Skin epidermis (tissue), 12 donors: ENCODE data around the gene EPS15.
"Not testable (repeated sequence)": the region's sequence is repeated elsewhere in the genome, so short reads cannot be mapped to it uniquely, and the experiment has no call there.

Experiments
- H3K27ac ChIP-seq, 21 experiments: fragments of 200-600 bp; sonication (generic) in 11 of 21; one replicate each; pipeline ENCODE4 v1.5.0; 2020; ENCODE audit warnings: mild to moderate bottlenecking in 3 of 21, inconsistent platforms in 2 of 21, moderate library complexity in 2 of 21
- H3K4me3 ChIP-seq, 7 experiments: fragments of 200-600 bp; sonication (generic) in 2 of 7; one replicate each; pipeline ENCODE4 v1.5.0; 2020; ENCODE audit warnings: inconsistent platforms in 2 of 7, mild to moderate bottlenecking in 2 of 7, moderate library complexity in 1 of 7

The EPS15 gene

GRCh38 chr1:51410568-51411460, 108.3 kb downstream of the EPS15 start:
- H3K4me3 ChIP-seq = no peak overlapping the region
- H3K27ac ChIP-seq = no peak overlapping the region

- not testable (repeated sequence) for H3K27ac ChIP-seq, H3K4me3 ChIP-seq
These were observed 109.1 kb downstream of the EPS15 start for GRCh38 chr1:51409755-51410541.

DNA sequence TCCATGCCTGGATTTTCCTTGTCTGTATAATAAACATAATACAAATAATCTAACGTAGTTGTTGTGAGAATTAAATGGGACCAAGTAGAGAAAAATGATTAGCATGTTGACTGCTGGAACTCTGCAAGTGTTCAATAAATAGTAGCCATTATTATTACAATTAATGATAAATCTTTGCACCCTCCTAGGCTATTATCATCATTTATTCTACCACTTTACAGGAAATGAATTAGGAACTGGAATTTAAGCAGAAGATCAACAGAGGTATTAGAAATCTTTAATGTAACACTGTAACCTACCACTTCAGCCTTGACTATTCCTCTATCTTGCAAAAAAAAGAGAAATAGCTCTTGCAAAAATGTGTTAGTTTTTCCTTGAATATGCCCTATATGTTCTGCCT, 126.8 kb downstream of the EPS15 start:
- no peak overlapping the region for H3K27ac ChIP-seq
- H3K4me3 ChIP-seq = no peak overlapping the region

GRCh38 chr1:51390641-51391040, 128.4 kb downstream of the EPS15 start:
- not testable (repeated sequence) for H3K27ac ChIP-seq

DNA sequence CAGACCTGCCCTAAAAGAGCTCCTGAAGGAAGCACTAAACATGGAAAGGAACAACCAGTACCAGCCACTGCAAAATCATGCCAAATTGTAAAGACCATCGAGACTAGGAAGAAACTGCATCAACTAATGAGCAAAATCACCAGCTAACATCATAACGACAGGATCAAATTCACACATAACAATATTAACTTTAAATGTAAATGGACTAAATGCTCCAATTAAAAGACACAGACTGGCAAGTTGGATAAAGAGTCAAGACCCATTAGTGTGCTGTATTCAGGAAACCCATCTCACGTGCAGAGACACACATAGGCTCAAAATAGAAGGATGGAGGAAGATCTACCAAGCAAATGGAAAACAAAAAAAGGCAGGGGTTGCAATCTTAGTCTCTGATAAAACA, 131.8 kb downstream of the EPS15 start:
- not testable (repeated sequence) for H3K4me3 ChIP-seq, H3K27ac ChIP-seq

More at GRCh38 chr1:51390641-51391040, 128.4 kb downstream of the EPS15 start:
- not testable (repeated sequence) for H3K4me3 ChIP-seq

GRCh38 chr1:51386259-51386658, 132.8 kb downstream of the EPS15 start:
- not testable (repeated sequence) for H3K27ac ChIP-seq, H3K4me3 ChIP-seq

DNA sequence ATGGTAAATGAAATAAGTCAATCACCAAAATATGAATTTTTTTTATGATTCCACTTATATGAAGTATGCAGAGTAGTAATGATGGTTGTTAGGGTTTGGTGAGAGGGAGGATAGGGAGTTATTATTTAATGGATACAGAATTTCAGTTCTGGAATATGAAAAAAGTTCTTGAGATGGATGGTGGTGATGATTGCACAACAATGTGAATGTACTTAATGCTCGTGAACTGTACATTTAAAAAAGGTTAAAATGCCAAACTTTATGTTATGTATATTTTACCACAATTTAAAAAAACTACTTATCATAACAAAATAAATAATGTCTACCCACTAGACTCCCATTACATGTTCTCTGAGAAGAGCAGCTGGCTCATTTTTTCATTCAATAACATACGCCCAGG, 133.3 kb downstream of the EPS15 start:
- no peak overlapping the region for H3K27ac ChIP-seq
- H3K4me3 ChIP-seq = no peak overlapping the region

DNA sequence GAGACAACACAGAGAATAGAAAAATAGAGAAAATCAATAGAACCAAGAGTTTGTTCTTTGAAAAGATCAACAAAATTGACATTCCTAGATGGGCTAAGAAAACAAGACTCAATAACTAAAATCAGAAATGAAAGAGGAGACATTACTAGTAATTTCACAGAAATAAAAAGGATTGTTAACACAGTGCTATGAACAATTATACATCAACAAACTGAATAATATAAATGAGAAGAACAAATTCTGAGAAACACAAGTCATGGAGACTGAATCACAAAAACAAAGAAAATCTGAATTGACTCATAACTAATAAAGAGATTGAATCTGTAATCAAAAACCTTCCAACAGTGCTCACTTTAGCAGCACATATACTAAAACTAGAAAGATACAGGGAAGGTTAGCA, 137.1 kb downstream of the EPS15 start:
- no peak overlapping the region for H3K4me3 ChIP-seq
- H3K27ac ChIP-seq = no peak overlapping the region

- Histone ChIP-seq H3K4me3 (no peak overlapping the region), H3K27ac (no peak overlapping the region)
These were observed 138.1 kb downstream of the EPS15 start for GRCh38 chr1:51380936-51381335.

GRCh38 chr1:51378871-51379270, 140.2 kb downstream of the EPS15 start:
- Histone ChIP-seq H3K4me3 (no peak overlapping the region), H3K27ac (no peak overlapping the region)

DNA sequence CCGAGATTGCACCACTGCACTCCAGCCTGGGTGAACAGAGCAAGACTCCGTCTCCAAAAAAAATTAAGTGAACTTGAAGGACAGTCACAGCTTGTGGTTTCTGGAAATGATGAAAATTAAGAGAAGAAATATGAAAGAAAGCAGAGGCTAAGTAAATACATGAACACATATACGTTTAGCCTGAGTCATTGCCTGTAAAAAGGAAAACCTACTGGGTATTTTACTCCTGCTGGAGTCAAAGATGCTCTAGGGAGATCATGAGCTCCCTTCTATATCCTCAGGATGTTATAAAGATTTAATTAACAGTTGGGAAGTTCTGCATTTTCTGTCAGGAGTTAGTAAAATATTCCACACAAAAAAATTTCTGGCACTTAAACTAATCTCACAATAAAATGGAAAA, 145.2 kb downstream of the EPS15 start:
- H3K27ac ChIP-seq = no peak overlapping the region
- no peak overlapping the region for H3K4me3 ChIP-seq

- H3K27ac ChIP-seq = no peak overlapping the region
- H3K4me3 ChIP-seq = no peak overlapping the region
These were observed 146.5 kb downstream of the EPS15 start for GRCh38 chr1:51372561-51372960.

DNA sequence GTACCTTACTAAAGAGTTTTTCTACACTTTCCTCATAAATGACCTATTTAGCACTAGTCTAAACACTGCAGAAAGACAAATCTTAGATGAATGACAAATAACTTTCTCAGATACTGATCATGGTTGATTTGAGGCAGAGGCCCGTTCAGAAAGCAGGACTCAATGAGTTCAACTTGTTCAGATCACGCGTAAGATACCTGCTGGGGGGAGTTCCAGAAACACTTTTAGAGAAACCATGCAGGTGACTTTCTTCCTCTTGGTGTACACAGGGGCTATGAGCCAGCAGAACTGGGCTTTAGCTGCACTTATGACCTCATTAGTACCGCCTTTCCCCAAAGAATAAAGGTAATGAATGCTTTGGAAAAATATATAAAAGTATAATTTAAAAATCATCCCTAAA, 149.9 kb downstream of the EPS15 start:
- H3K4me3 ChIP-seq = no peak overlapping the region
- H3K27ac ChIP-seq = no peak overlapping the region

GRCh38 chr1:51365774-51366173, 153.3 kb downstream of the EPS15 start:
- no peak overlapping the region for H3K4me3 ChIP-seq
- H3K27ac ChIP-seq = no peak overlapping the region

DNA sequence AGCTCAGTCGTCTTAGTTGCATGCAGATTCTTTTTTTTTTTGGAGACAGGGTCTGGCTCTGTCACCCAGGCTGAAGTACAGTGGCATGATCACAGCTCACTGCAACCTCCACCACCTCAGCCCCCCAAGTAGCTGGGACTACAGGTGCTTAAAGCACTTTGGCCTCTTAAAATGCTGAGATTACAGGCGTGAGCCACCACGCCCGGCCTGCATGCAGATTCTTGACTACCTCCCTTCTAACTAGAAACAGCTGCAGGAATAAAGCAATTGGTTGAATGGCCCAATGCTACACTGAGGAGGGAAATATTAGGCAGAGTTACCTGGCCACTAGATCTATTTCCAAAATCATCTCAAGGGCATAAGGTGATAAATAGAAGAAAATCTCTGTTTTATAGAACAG, 159.2 kb downstream of the EPS15 start:
- Histone ChIP-seq H3K27ac (no peak overlapping the region), H3K4me3 (no peak overlapping the region)

- H3K4me3 ChIP-seq = no peak overlapping the region
- H3K27ac ChIP-seq = no peak overlapping the region
These were observed 163.7 kb downstream of the EPS15 start for GRCh38 chr1:51355382-51355781.

DNA sequence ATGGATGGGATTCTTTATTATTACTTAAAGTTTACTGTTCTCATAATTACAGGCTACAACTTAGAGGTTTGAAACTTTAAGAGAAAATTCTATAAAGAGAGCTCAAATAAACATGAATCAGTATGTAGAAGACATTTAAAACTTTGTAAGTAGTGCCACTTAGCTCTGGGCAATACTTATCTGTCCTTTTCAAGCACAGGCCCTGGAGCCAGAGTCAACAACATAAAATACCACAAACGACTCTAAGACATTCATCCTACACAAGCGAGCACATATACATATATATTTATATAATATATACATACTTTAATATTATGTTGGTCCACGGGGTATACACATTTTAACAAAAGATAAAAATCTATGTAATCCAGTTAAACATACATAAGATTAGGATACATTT, 164.7 kb downstream of the EPS15 start:
- no peak overlapping the region for H3K4me3 ChIP-seq
- H3K27ac ChIP-seq = no peak overlapping the region

- H3K4me3 ChIP-seq = no peak overlapping the region
- no peak overlapping the region for H3K27ac ChIP-seq
These were observed 167.2 kb downstream of the EPS15 start for GRCh38 chr1:51351907-51352306.

- H3K4me3 ChIP-seq = no peak overlapping the region
- peak overlapping the region in 1 of 21 experiments; percentile 19 for H3K27ac ChIP-seq
These were observed 169.2 kb downstream of the EPS15 start for GRCh38 chr1:51349862-51350261.

DNA sequence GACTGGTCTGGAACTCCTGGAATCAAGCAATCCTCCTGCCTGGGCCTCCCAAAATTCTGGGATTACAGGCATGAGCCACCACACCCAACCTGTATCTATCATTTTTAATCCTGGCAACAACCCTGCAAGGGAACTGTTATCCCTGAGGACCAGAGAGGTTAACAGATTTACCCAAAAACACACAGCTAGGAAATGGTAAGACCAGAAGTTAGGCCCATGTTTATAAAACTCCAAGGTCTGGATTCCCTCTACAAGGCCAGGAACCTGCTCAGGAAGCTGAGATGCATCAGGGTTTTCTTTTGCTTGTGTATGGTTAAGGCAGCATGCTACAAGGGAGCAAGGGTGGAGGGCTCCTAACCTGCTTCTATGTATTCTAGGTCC, 170.9 kb downstream of the EPS15 start:
- Histone ChIP-seq H3K4me3 (no peak overlapping the region), H3K27ac (no peak overlapping the region)
